DND-41 (cell line): ENCODE measurements around the gene SMOC2.

Experiments used
- ATAC-seq: fragments of 200-7000 bp; cut with Tn5 transposase; 3 replicates; pipeline ENCODE4 v1.9.1; 2021; ENCODE audit warnings: low read depth; ENCODE audit not compliant: insufficient read depth
- DNase-seq: peaks from one replicate; pipeline ENCODE4 v3.0.0-alpha.2; 2020
- H2AFZ ChIP-seq: 2 replicates; pipeline ENCODE4 v1.6.0; 2012; ENCODE audit warnings: low read depth, low read length
- H3K27ac ChIP-seq: 2 replicates; pipeline ENCODE4 v1.5.1; 2012; ENCODE audit warnings: low read length, inconsistent platforms
- H3K27me3 ChIP-seq: fragments of 200-600 bp; sonication (generic); 2 replicates; pipeline ENCODE4 v1.6.0; 2012; ENCODE audit warnings: low read length, mild to moderate bottlenecking, inconsistent platforms; ENCODE audit not compliant: insufficient read depth, poor library complexity
- H3K36me3 ChIP-seq: 2 replicates; pipeline ENCODE4 v1.5.1; 2012; ENCODE audit warnings: low read length, inconsistent platforms; ENCODE audit not compliant: insufficient read depth
- H3K4me1 ChIP-seq: 2 replicates; pipeline ENCODE4 v1.5.1; 2012; ENCODE audit warnings: mild to moderate bottlenecking, low read length; ENCODE audit not compliant: insufficient read depth
- H3K4me2 ChIP-seq: 2 replicates; pipeline ENCODE4 v1.6.0; 2012; ENCODE audit warnings: mild to moderate bottlenecking, moderate library complexity, low read length, inconsistent platforms; ENCODE audit not compliant: insufficient read depth
- H3K4me3 ChIP-seq, 2 experiments: fragments of 200-600 bp in 1 of 2; shearing (Covaris generic) in 1 of 2; 2 replicates each; pipeline ENCODE4 v1.5.1; 2012 to 2016; ENCODE audit warnings: inconsistent platforms in 2 of 2, low read length in 2 of 2, mild to moderate bottlenecking in 2 of 2, low read depth in 1 of 2, moderate library complexity in 1 of 2
- H3K79me2 ChIP-seq: 2 replicates; pipeline ENCODE4 v1.6.0; 2012; ENCODE audit warnings: low read length, inconsistent platforms; ENCODE audit not compliant: insufficient read depth
- H3K9ac ChIP-seq: 2 replicates; pipeline ENCODE4 v1.6.0; 2012; ENCODE audit warnings: low read depth, mild to moderate bottlenecking, inconsistent platforms, low read length, moderate library complexity
- H3K9me3 ChIP-seq: 2 replicates; pipeline ENCODE4 v1.5.1; 2012; ENCODE audit warnings: low read length, moderate library complexity, mild to moderate bottlenecking, inconsistent platforms; ENCODE audit not compliant: insufficient read depth, severe bottlenecking
- H4K20me1 ChIP-seq: 2 replicates; pipeline ENCODE4 v1.6.0; 2012; ENCODE audit warnings: low read length; ENCODE audit not compliant: insufficient read depth
- EZH2 ChIP-seq: IDR thresholded peaks from 3 replicates; pipeline ENCODE4 v1.6.1; 2012; ENCODE audit warnings: borderline replicate concordance, low read depth, mild to moderate bottlenecking, moderate library complexity, low read length, inconsistent platforms; ENCODE audit not compliant: severe bottlenecking
- TF ChIP-seq, protein P1 (sequence below): IDR thresholded peaks from 2 replicates; pipeline ENCODE4 v1.5.1; 2012; ENCODE audit warnings: borderline replicate concordance, low read length, moderate library complexity, mild to moderate bottlenecking; ENCODE audit not compliant: poor library complexity, severe bottlenecking; ENCODE audit errors: extremely low read depth

The SMOC2 gene

DNA sequence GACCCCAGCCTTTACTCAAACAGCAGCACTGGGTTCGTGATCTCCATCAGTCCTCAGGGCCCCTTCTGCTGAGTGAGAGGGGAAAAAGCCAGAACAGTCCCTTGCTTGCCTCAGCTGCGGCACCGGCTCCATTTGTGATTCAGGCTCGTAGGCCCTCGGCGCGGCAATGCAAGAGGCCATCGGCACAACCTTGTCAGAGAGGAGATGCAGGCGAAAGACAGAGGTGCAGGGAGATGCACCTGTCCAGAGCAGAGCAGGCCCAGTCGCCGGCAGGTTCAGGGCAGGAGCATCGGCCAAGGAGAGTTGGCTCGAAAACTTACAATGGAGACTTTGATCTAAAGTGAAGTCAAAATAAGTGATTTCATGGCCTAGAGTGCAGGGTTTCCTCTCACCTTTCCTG lies 171.6 kb downstream of the SMOC2 start:
- H3K4me1 ChIP-seq, result no peaks in the 10 kb centered on the region
- no peaks in the 10 kb centered on the region for H3K27me3 ChIP-seq
- H3K4me3 ChIP-seq, result no peak overlapping the region
- no peak for TF ChIP-seq EZH2
- ATAC-seq, result no peak
- no peak overlapping the region for H3K27ac ChIP-seq
- no peak for DNase-seq
- H2AFZ ChIP-seq, result no peak overlapping the region
- peaks cover 21% of the 10 kb centered on the region for H3K9me3 ChIP-seq
- H3K4me2 ChIP-seq, result no peak overlapping the region
- no peaks in the 10 kb centered on the region for H3K79me2 ChIP-seq
- H4K20me1 ChIP-seq, result no peaks in the 10 kb centered on the region
- no peak overlapping the region for H3K9ac ChIP-seq
- no peaks in the 10 kb centered on the region for H3K36me3 ChIP-seq

DNA sequence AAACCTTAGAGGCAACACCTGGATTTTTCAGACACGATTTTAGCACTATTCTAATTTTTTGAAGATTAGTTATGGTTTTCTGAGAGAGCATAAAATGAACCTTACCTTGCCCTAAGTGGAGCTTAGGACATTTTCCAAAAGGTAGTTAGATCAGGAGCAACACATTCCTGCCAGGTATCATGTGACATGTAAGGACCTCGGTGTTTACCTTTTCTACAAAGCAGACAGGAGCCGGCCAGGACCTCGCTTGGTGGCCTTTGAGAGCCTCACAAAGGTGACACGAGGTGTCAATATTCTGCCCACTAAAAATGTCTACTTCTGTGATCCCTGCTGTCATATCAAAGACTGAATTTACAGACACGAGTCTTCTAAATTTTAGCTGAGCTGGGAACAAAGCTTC lies 174.9 kb downstream of the SMOC2 start:
- H3K4me2 ChIP-seq, result no peak overlapping the region
- no peak for DNase-seq
- no peak overlapping the region for H3K9ac ChIP-seq
- no peaks in the 10 kb centered on the region for H3K27me3 ChIP-seq
- TF ChIP-seq, protein P1, sequence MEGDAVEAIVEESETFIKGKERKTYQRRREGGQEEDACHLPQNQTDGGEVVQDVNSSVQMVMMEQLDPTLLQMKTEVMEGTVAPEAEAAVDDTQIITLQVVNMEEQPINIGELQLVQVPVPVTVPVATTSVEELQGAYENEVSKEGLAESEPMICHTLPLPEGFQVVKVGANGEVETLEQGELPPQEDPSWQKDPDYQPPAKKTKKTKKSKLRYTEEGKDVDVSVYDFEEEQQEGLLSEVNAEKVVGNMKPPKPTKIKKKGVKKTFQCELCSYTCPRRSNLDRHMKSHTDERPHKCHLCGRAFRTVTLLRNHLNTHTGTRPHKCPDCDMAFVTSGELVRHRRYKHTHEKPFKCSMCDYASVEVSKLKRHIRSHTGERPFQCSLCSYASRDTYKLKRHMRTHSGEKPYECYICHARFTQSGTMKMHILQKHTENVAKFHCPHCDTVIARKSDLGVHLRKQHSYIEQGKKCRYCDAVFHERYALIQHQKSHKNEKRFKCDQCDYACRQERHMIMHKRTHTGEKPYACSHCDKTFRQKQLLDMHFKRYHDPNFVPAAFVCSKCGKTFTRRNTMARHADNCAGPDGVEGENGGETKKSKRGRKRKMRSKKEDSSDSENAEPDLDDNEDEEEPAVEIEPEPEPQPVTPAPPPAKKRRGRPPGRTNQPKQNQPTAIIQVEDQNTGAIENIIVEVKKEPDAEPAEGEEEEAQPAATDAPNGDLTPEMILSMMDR, result no peak
- TF ChIP-seq EZH2, result no peak
- peaks cover 21% of the 10 kb centered on the region for H3K9me3 ChIP-seq
- no peak overlapping the region for H3K4me3 ChIP-seq
- no peaks in the 10 kb centered on the region for H3K4me1 ChIP-seq
- no peak overlapping the region for H3K27ac ChIP-seq
- no peaks in the 10 kb centered on the region for H3K36me3 ChIP-seq
- no peak overlapping the region for H2AFZ ChIP-seq
- H3K79me2 ChIP-seq, result no peaks in the 10 kb centered on the region
- H4K20me1 ChIP-seq, result no peaks in the 10 kb centered on the region
- no peak for ATAC-seq

DNA sequence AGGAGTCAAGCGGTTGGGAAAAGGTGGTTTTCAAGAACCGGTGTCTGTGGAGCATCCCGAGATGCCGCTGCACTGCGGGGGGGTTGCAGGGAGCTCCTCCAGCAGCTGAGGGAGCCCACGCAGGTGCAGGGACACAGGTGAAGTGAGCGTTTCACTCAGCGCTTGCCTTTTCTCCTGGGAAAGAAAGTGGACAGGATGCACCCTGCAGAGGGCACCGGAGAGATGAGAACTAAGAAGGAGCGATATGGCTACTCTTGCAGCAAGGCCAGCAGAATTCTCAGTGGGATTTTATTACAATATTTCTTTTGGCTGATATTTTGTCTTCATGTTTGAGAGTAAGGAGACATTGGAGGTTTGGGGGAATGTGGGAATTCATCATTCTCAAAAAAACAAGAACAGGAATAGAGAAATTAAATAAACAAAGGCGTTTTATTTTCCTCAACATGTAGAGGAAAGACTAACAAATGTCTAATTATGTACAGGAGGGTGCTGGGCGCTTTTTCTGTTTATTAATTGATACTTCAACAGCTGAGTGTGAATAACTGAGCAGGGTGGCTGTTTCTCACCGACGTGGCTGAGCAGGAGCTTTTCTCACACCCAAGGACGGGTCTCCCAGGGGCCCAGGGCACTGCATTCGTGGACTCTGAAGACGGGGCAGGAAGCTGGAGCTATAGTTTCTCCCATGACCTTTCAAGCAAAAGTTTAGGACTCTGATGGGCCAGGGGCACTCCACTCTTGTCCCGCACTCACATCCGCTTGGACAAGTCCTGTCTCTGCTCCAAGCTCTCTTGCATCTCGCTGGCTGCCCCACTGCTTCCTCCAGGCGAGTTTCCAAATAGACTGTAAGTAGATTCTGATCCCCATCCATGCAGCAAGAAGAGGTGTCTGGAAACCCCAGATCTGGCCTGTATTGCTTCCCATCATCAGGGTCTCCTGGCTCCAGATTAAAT lies 176.1 kb downstream of the SMOC2 start:
- no peak overlapping the region for H3K4me3 ChIP-seq
- no peak for ATAC-seq
- H2AFZ ChIP-seq, result no peak overlapping the region
- H3K4me2 ChIP-seq, result no peak overlapping the region
- H3K9me3 ChIP-seq, result peaks cover 23% of the 10 kb centered on the region
- H3K27me3 ChIP-seq, result no peaks in the 10 kb centered on the region
- H3K9ac ChIP-seq, result no peak overlapping the region
- H3K36me3 ChIP-seq, result no peaks in the 10 kb centered on the region
- no peaks in the 10 kb centered on the region for H3K4me1 ChIP-seq
- DNase-seq, result no peak
- H3K27ac ChIP-seq, result no peak overlapping the region
- TF ChIP-seq EZH2, result no peak
- TF ChIP-seq, protein P1, result no peak
- no peaks in the 10 kb centered on the region for H4K20me1 ChIP-seq
- H3K79me2 ChIP-seq, result no peaks in the 10 kb centered on the region

DNA sequence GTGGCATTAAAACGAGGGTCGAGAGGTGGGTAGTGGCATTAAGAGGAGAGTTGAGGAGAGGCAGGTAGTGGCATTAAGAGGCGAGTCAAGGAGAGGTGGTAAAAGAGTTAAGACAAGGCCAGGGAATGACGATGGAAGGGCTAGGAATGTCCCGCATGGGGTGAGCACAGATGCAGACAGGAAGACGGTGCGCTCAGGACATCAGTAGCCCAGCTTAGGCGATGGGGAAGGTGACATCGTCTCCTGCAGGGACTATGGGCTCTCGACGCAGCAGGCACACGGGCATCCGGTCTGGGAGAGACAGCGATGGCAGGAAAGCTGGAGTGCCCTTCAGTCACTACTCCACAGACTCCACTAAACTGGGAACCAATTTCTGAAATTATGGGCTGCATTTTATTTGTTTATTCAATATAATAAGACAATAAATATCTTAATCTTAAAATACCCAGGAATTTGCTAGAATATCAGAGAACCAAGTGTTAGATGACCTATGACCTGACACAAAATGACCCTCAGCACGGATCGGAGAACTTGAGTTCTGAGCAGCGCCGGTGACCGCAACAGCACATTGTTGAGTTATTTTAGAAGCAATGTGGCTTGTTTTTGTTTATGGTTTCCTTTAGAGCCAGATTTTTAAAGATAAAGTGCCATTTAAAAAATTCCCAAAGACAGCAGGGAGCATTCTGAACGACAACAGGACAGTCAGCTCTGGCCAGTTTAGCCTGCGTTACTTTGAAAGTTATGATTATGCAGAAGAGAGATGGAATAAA lies 177.7 kb downstream of the SMOC2 start:
- TF ChIP-seq, protein P1, result no peak
- no peak for TF ChIP-seq EZH2
- Histone ChIP-seq H3K9ac (no peak overlapping the region), H4K20me1 (no peaks in the 10 kb centered on the region), H3K27me3 (no peaks in the 10 kb centered on the region), H3K27ac (no peak overlapping the region), H3K4me3 (no peak overlapping the region), H3K79me2 (no peaks in the 10 kb centered on the region), H2AFZ (no peak overlapping the region), H3K4me2 (no peak overlapping the region), H3K9me3 (peaks cover 22% of the 10 kb centered on the region), H3K4me1 (no peaks in the 10 kb centered on the region), H3K36me3 (no peaks in the 10 kb centered on the region)
- DNase-seq (no peak), ATAC-seq (no peak)
